Body of pancreas (tissue), 4 donors: Measurements from ENCODE around the gene SP100.

ENCODE experiments used
- POLR2A ChIP-seq, 3 donors: fragments of 450-650 bp; IDR thresholded peaks; one replicate each; pipeline ENCODE4 v1.6.1; 2016; ENCODE audit warnings: antibody characterized with exemption in 3 of 3, mild to moderate bottlenecking in 2 of 3
- TF ChIP-seq, protein P1 (sequence below), 7 experiments: fragments of 450-650 bp in 4 of 7; fragments of 200-600 bp in 3 of 7; sonication (generic) in 3 of 7; IDR thresholded peaks; one replicate each; pipeline ENCODE4 v1.5.1; 2016 to 2019; ENCODE audit warnings: antibody characterized with exemption in 7 of 7

DNA sequence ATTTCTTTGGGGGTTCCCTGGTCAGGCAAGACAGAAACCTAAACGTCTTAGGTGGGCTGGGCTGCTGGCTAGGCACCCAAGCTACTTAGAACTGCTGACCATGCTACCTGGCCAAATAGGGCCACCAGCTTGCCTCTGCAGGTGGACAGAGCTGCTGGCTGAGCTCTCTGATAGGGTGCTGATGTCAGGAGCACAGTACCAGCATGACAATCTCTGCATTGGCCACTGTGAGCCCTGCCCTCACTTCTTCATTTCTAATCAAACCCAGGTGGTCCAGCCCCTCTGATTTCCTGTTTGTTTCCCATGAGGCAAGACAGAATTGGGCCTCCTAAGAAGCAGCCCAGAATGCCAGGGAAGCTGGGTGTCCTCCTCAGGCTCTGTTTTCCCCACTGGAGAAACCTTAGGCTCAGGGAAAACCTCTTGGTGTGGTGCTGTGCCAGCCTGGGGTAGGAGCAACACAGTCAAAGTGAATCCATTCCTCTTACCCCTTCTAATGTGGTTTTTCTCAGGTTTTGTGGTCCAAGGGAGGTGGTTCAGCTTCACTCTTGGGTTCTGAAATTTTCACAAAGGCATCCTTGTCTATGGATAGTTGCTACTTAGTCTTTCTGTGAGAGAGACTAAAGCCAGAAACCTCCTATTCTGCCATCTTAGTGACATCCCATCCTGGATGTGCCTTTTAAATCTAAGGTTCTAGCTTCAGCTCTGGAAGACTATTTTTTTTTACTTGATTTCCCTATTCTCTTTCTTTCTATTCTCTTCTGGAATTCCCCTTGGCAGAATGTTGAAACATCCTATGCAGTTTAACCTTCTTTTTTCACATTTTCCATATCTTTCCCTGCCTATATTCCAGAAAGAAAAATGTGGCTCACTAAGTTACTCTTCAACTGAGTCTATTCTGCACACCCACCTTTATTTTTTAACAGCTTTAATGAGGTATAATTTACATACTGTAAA is 15.2 kb downstream of the SP100 start:
- TF ChIP-seq, protein P1, sequence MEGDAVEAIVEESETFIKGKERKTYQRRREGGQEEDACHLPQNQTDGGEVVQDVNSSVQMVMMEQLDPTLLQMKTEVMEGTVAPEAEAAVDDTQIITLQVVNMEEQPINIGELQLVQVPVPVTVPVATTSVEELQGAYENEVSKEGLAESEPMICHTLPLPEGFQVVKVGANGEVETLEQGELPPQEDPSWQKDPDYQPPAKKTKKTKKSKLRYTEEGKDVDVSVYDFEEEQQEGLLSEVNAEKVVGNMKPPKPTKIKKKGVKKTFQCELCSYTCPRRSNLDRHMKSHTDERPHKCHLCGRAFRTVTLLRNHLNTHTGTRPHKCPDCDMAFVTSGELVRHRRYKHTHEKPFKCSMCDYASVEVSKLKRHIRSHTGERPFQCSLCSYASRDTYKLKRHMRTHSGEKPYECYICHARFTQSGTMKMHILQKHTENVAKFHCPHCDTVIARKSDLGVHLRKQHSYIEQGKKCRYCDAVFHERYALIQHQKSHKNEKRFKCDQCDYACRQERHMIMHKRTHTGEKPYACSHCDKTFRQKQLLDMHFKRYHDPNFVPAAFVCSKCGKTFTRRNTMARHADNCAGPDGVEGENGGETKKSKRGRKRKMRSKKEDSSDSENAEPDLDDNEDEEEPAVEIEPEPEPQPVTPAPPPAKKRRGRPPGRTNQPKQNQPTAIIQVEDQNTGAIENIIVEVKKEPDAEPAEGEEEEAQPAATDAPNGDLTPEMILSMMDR (IDR thresholded peaks at IDR 0.05): no peak
- no peak for TF ChIP-seq POLR2A (IDR thresholded peaks at IDR 0.05)
